ENCODE data around the gene SETX.

SETX gene

DNA sequence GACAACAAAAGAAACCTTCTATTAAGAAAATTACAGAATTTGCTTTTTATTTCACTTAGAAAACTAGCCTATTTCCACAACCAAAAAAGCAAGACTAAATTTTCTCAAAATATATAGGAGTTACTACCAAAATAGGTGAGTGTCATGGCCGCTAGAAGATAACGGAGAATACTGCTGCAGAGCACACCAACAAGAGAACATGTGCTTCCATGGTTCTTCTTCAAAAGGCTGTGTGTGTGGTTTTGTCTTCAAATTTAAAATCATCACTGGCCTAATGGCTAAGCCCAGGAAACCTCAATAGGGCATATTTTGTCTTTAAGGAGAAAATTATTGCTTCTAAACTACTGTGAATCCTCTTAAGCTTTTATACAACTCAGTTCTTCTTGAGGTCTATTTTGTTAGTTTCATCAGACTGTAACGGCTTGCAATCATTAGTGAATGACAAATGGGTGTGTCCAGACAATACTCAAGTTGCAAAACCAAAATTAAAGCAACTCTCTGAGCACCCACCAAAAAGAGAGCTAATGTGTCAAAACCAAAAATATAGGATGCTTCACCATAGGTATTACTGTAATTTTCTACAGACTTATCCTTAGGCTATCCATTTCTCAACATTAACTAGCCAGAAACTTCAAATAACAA, 3.3 kb downstream of the SETX start:
- no peak for DNase-seq

DNA sequence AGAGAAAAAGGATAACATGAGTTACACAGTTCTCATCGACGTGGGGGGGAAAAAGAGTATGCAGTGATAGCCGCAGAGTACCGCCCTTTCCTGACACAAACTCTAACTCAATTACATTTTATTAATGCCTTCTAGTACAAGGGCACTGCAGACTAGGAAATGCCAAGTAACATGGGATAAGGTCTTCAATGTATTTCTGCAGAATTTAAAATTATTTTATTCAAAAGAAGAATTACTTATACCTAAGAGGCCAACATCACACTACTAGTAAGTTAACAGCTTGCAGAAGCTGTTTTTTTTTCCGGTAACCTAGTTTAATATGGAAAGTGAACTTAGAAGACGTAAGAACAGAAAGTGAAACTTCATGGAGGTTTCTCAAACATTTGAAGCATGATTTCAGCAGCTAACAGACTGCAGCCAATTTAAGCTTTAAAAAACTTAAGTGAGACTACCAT, 3.9 kb downstream of the SETX start:
- DNase-seq = peak in 1 of 2 experiments; percentile 13

DNA sequence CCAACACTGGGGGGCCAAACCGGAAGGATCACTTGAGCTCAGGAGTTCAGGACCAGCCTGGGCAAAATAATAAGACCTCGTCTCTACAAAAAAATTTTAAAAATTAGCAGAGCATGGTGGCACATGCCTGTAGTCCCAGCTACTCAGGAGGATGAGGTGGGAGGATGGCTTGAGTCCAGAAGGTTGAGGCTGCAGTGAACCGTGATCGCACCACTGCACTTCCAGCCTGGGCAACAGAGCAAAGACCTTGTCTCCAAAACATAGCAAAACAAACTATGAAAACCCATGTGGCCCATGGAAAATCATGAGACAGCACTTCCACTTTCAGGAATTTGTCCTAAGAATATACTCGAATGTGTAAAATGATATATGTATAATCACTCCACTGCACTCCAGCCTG, 6.1 kb downstream of the SETX start:
- DNase-seq = no peak

DNA sequence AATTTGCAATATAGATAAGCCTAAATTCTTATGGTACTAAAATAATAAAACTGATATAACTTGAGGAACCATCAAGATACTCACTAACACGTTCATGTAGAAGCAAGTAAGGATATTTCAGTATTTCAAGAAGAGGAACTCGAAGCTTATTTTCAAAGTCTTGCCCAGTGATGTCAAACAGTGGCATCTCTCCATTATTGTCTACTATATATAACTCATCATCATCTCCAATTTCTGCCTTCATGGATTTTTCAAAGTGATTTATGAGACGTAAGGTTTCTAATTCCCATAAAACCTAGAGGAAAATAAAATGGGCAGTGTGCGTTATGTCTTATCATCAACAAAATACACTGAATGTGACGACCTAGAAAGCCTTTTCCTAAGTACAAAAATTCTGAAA, 8.6 kb downstream of the SETX start:
- no peak for DNase-seq

DNA sequence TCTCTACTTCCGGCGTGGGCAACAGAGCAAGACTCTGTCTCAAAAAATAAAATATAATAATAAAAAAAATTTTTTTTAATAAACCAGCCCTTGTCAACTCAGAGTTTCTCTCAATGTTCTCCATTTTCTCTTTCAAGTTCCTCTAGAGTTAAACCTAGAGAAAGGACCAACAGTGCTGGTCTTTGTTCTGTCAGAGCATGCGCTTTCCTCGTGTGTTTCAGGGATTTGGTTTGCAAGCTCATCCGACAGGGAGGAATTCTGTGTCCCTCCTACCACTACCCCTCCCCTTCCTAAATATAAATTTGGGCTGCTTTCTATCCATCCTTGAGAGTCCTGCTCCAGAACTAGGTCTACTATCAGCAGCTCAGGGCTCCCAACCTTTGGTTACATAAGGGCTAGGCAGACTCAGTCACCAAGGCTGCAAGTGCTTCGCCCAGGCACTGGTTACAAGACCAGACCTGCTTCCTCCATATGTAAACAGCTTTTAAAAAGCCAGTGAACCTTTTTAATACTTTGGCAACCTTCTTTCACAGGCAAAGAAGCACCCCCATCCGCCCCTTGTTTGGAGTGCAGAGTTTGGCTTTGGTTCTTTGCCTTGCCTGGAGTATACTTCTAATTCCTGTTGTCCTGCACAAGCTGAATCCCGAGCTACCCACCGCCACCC, 13.5 kb downstream of the SETX start:
- DNase-seq = no peak

DNA sequence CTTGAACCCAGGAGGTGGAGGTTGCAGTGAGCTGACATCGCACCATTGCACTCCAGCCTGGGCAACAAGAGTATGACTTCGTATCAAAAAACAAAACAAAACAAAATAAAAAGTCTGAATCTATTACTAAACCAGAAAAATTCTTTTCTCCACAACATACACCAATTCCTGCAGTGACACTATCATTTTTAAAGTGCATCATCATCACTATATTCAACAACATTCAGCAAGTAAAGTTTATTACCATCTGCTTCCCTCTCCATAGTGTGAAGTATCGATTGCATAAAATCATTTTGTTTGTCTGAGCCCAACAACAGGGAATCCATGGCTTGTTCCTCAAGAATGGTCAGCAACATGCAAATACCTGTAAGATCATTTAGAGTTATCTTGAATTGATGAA, 20.4 kb downstream of the SETX start:
- DNase-seq = no peak

DNA sequence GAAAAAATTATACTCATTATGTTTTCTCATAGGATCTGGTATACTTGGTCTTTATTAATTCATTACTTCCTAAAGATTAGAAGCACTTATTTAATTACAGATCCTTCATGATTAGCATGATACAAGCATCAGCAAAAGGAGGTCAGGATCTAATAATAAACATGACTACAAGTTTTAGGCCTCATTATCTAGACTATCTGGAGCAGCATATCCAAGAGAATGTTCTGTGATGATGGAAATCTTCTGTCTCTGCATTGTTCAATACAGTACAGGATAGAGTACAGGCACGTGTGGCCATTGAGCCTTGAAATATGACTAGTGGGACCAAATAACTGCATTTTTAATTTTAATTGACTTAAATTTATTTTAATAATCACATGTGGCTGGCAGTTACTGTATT, 21.2 kb downstream of the SETX start:
- no peak for DNase-seq

DNA sequence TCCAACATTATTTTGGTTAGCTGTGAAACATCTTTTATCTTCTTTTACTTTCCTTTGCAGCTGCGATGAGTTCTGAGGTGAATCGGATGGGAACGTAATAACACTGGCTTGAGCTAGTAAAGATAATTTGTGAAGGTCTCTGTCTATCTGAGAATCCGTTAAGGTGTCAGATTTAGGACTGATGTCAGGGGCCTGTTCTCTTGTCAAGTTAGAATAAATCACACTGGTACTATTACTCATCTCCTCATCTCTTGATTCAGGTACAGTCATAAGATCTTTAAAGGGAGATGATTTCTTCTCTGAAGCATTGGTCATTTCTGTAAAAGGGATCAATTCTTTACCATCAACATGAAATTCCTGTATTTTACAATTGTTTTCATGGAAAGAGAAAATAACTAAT, 26.2 kb downstream of the SETX start:
- no peak for DNase-seq

DNA sequence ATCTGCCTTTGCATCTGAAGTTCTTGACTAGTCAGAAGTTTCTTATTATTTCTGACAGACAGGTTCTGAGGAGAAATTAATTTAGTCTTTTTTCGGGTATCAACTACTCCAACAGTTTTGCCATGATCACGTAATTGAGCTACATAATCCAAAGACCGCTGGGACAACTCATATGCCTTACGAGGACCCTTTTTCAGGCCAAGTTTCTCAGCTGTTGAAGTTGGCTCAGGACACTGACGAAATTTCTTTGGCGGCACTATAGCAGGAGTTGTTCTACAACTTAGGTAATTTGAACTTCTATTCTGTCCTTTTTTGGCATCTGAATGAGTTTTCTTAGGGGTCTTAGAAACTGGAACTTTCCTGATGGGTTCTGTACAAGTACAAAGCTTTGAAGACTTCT, 27.2 kb downstream of the SETX start:
- DNase-seq = no peak

DNA sequence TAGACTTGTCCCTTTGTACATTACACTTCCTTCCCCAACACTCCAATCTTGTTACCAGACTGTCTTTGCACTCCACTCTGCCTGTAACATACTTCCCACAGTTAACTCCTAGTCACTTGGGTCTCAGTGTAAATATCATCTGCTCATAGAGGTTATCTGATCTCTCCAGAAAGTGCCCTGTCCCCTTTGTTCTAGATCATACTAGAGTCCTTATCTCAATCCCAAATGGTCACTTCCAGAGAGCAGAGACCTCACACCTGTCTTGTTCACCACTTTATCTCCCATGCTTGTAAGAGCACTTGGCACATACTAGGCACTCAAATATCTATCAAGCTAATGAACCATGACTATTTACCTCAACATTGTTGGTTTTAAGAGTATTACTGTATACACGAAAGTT, 30.4 kb downstream of the SETX start:
- no peak for DNase-seq

DNA sequence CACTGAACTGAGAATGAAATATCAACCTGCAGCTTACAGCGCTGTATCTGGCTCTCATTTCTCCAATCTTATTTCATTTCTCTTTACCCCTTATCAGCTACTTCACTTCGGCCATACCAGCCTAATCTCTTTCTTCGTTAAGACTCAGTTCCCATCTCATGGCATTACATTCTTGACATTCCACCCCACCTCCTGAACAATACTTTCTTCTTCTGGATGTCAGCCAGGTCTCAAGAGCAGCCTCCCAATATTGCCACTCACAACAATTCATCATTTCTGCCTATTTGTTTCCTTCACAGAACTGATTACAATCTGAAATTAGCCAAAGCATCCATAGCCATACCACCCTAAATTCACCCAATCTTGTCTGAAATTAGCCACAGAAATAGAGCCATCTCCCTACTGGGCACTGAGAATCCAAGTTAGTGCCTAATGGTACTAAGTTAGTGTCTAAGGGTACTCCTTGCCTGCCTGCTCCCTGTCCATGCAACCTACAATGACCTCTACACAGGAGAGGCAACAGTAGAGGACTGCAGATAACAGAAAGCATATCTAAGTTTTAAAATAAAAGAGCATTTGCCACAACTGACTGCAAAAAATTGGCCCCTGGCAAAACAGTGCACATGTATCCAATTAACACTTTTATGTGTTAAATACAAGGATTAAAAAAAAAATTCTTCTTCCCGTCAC, 35.2 kb downstream of the SETX start:
- no peak for DNase-seq

DNA sequence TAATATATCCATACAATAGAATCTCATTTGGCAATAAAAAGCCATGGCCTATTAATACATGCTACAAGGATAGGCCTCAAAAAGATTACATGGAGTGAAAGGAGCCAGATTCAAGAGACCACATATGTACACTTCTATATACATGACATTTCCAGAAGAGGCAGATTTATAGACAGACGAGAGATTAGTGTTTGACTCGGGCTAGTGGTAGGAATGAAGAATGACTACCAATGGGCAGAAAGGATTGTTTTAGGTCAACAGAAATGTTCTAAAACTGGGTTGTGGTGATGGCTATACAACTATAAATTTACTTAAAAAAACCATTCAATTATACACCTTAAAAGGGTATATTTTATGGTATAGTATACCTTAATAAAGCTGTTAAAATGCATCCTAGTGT, 41.9 kb downstream of the SETX start:
- DNase-seq = no peak

DNA sequence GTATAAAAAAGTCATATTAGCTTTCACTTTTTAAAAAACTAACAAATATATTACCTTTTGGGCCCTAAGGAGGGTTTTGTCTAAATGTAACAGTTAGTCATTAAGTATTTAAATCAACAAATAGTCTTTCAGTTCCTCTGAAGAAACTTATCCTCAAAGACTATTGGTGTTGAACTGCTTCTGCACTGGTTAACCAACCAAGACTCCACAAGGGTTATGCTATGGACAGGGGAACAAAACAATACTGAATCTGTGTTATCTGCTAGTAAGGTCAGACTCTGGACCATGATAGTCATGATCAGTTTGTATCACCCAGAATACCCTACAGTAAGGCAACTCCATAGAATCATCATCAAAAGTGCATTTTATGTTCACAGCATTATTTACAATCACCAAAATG, 42.4 kb downstream of the SETX start:
- DNase-seq = no peak

DNA sequence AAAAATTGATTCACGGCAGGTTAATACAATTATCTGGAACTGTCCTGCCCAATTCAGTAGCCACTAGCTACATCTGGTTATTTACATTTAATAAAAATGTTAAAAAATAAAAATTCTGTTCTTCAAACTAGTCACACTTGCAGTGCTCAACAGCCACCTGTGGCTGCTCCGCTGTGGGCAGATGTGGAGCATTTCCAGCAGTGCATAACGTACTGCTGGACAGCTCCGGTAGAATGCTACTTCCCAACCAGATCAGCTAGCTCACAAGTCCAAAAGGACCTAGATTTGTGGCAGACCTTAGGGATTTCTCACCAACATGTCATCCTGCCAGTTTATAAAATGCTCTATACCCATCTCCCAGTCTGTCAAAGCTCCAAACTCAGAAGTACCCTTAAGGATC, 42.8 kb downstream of the SETX start:
- no peak for DNase-seq

DNA sequence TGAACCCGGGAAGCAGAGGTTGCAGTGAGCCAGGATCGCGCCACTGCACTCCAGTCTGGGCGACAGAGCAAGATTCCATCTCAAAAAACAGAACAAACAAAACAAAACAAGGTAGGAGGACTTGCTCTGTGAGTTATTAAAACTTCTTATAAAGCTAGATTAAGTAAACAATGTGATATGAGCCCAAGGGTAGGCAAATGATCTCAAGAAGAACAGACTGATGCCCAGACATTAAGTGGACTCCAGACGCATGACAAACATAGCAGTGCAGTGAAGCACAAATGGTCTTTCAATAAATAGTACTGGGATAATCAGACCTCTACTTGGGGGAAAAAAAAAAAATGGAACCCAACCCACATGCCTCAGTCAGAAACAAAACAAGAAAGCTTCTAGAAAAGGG, 45.7 kb downstream of the SETX start:
- DNase-seq = no peak

DNA sequence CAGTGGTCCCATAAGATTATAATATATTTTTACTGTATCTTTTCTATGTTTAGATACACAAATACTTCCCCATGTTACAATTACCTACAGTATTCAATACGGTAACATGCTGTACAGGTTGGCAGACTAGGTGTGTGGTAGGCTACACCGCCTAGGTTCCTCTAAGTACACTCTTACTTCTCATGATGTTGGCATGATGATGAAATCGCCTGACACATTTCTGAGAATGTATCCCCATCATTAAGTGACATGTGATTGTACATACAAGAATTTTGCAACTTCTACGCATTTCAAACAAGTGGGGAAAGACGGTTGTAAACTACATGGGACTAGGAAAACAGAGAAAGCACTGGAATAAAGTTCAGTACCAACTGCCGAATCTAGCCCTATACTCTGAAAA, 53.3 kb downstream of the SETX start:
- DNase-seq = no peak

DNA sequence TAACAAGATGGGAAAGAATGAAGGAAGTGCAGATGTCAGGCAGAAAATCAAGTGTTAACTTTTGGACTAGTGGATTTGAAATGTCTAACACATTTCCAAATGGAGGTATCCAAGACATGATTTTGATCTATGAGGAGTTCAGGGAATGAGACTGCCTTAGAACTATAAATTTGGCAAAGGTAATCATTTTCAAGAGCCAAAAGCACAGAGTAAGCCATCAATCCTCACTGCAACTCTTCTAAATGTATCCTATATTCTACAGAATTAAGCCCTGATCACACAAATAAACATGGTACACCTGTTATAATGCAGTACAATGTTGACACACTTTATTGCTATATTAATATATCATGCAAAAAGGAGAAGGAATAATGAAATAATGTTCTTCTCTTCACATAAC, 55.6 kb downstream of the SETX start:
- DNase-seq = no peak

DNA sequence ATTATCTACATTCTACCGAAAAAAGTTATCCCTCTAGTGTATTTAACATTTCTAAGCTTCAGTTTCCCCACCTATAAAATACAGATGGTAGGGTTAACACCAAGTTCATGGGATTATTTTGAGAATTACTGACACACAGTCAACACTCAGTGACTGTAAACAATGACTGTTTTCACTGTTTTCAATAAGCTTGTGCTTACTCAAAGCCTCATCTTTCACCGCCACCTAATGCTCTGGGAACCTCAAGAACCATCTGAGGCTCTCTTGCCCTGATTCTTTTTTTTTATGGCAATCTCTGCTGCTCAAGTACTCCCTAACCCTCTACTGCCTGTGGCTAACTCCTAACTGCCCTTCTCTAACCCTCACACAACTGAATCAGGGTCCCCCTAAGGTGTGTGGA, 59.6 kb downstream of the SETX start:
- DNase-seq = no peak

DNA sequence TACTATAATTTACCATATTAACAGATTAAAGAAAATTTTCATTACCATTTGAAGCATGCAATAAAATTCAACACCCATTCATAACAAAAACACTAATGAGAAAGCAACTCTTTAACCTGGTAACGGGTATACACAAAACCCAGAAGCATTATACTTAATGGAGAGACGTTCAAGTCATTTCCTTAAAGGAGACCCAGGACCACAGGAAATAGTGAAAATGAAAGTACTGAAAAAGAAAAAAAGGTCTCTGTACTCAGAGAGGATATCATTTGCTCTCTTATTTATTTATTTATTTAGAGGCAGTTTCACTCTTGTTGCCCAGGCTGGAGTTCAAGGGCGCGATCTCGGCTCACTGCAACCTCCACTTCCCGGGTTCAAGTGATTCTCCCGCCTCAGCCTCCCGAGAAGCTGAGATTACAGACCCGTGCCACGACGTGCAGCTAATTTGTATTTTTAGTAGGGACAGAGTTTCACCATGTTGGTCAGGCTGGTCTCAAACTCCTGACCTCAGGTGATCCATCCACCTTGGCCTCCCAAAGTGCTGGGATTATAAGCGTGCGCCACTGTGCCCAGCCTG, 61.6 kb downstream of the SETX start:
- DNase-seq = no peak

DNA sequence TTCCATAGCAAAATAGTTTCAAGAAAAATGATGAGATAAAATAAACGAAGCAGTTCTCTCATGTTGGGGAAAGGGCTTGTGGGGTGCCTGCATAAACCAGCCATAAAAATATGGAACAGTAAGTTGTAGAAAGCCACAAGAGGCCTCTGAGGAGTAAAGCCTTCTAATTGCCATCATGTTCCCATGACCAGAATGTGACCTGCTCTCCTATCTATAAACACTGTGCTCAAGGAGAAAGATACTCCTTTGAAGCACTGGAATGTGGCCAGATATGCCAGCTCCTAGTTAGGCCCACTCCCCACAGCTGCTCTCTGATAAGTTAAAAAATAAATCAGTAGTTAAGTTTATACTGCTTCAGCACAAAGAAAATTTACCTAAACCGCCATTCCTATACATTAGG, 65.8 kb downstream of the SETX start:
- no peak for DNase-seq

DNA sequence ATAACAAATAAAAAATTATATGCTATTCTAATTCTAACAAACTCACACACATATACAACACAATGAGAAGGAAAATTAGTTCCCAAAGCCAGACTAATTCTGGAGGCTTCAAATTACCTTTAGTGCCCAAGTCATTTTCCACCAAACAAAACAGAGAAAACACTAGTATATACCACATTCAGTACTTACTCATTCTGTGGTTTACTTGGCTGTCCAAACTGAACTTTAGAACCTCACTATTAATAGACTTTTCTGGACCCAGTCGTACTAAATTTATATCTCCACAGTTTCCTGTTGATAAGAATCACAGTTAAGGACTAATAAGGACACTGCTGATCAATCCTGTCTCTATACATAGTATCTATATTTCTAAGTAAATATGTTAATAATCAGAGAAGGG, 66.4 kb downstream of the SETX start:
- DNase-seq = no peak

DNA sequence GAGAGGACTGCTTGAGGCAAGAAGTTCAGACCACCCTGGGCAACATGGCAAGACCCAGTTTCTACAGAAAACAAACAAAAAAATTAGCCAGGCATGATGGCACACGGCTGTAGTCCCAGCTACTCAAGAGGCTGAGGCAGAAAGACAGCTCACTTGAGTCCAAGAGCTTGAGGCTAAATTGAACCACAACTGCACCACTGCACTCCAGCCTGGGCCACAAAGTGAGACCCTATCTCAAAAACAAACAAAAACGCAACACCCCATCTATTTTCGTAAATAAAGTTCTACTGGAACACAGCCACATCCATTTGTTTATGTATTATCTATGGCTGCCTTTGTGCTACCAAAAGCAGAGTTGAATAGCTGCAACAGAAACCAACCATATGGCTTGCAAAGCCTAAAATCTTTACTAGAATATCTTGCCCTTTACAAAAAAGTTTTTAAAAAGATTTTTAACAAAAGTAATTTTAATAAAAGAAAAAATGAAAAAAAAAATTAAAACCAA, 67.5 kb downstream of the SETX start:
- DNase-seq = no peak

DNA sequence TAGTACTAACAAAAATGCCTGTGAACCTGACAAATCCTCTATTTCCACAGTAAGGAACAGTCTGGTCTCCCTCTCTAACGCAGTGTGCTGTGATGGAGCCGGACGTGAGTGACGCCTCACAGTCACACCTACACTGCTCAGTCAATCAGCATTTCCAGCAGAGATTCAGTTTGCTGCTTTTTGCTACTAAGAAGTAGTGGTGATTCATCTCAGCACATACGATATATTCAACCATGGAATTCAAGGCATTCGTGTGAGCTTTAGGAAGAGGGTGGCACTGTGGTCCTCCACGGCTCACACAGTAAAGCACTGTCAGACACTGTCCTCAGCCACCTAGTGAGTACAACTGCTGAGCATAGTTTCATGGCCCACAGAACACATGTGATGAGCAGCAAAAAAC, 70.9 kb downstream of the SETX start:
- no peak for DNase-seq

DNA sequence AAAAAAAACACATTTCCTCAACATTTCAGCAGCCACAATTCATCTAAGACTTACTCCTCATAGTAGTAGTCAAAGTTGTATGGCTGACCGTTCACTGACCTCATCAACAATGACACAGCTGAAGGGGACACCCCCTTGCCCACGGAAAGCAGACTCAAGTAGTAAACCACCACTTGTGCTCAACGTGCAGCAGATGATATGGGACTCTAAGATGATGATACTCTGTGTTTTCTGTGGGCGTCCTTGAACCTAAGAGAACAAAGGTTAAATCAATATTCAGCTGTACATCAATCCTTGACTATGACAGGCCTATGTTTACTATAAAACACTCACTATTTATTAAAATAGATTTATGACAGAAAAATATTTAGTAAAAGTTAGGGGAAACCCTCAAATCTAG, 71.6 kb downstream of the SETX start:
- DNase-seq = no peak
